Adrenal gland (tissue), 5 donors: ENCODE data around the gene SEC11A.

Experiments
- CTCF ChIP-seq, 6 experiments: fragments of 450-650 bp in 4 of 6; fragments of 200-600 bp in 2 of 6; sonication (generic) in 1 of 6; IDR thresholded peaks; 1 replicate in 5 of 6; 2 replicates in 1 of 6; pipeline versions ENCODE4 v1.5.1 to v1.8.0; 2016 to 2021; ENCODE audit warnings: antibody characterized with exemption in 6 of 6, mild to moderate bottlenecking in 2 of 6, moderate library complexity in 1 of 6
- POLR2A ChIP-seq, 2 donors: fragments of 450-650 bp; IDR thresholded peaks; one replicate each; pipeline ENCODE4 v1.6.1; 2017; ENCODE audit warnings: antibody characterized with exemption in 2 of 2, mild to moderate bottlenecking in 2 of 2, moderate library complexity in 1 of 2
- donor health status: DM: no; HTN: no; CAD: no.

- no peak for TF ChIP-seq CTCF (IDR thresholded peaks at IDR 0.05)
- TF ChIP-seq POLR2A (IDR thresholded peaks at IDR 0.05): no peak
Measured at GRCh38 chr15:84620626-84621025, 95.3 kb downstream of the SEC11A start.
